Measurements from ENCODE around the gene RPRD1B. TPM values are rescaled to one million over a fixed set of nuclear protein-coding genes. Genes with fewer than 3 reads are reported as not detected.

RPRD1B gene
- polyA plus RNA-seq, 1 of the 3 experiments (the other 2 are of a cell fraction), result 11.8 TPM

GRCh38 chr20:38060536-38060935 lies 27.0 kb downstream of the RPRD1B start:
- WGBS (ENCODE audit: low lambda C conversion rate), result 87% methylated on average over 5 of the region's 5 CpGs
- no peak for TF ChIP-seq SIN3A (IDR thresholded peaks at IDR 0.05; ENCODE audit: borderline replicate concordance, low read depth, low read length)
- no peak for TF ChIP-seq RFX5 (IDR thresholded peaks at IDR 0.05; ENCODE audit: low read length)
- TF ChIP-seq GATA2 (CRISPR knock-in tag; IDR thresholded peaks at IDR 0.05), result no peak
- no peak for TF ChIP-seq REST (IDR thresholded peaks at IDR 0.05; ENCODE audit: low read depth, low read length)
- no peak for TF ChIP-seq MAX (IDR thresholded peaks at IDR 0.05; ENCODE audit: low read depth)
- no peak for TF ChIP-seq FOXJ3 (CRISPR knock-in tag; IDR thresholded peaks at IDR 0.05)
- TF ChIP-seq POLR2AphosphoS5 (IDR thresholded peaks at IDR 0.05; ENCODE audit: low read depth, low read length), result no peak
- TF ChIP-seq MXI1 (IDR thresholded peaks at IDR 0.05; ENCODE audit: low read depth, low read length), result no peak
- no peak for TF ChIP-seq NRF1 (IDR thresholded peaks at IDR 0.05; ENCODE audit: low read depth, low read length)
- TF ChIP-seq PBX3 (IDR thresholded peaks at IDR 0.05), result no peak
- no peaks in the 10 kb centered on the region for H3K9me2 ChIP-seq
- peaks cover 23% of the 10 kb centered on the region for H3K79me2 ChIP-seq (ENCODE audit: insufficient read depth)
- H3K4me1 ChIP-seq (ENCODE audit: control insufficient read depth in 1 of 2, insufficient read depth in 2 of 2, low read depth in 1 of 2, low read length in 1 of 2), result no peaks in the 10 kb centered on the region; a peak in 2 of 4 replicates
- no peak overlapping the region for H2AFZ ChIP-seq (ENCODE audit: low read depth)
- DNase-seq, result no peak
- no peak overlapping the region for H3K4me2 ChIP-seq
- no peaks in the 10 kb centered on the region for H3K27me3 ChIP-seq (ENCODE audit: insufficient read depth)
- peaks cover 5% of the 10 kb centered on the region; the same call in 1 of the 2 replicates for H4K20me1 ChIP-seq (ENCODE audit: insufficient read depth)
- H3K4me3 ChIP-seq (ENCODE audit: low read depth in 2 of 2, low read length in 1 of 2), result no peak overlapping the region
- ChIA-PET POLR2A (no interaction called here), CTCF (interaction anchor here (0.8 to 32.1 kb wide), 6 partner anchors 11 to 163 kb away, joined by 3 to 725 read pairs (median 5); no protein-coding TSS in a partner anchor)
- H3F3A ChIP-seq (replicated peaks; ENCODE audit: insufficient read depth), result peaks cover 14% of the 10 kb centered on the region
- peaks cover 72 to 85% of the 10 kb centered on the region in 2 experiments for H3K36me3 ChIP-seq (replicated peaks in 1 of 2; ENCODE audit: control insufficient read depth in 1 of 2, insufficient read depth in 2 of 2, low read length in 1 of 2)
- no peaks in the 10 kb centered on the region for H3K9me3 ChIP-seq
- no peak overlapping the region for H3K9ac ChIP-seq
- H3K27ac ChIP-seq (ENCODE audit: low read depth in 2 of 2, low read length in 1 of 2), result no peak overlapping the region

GRCh38 chr20:38061109-38061508 lies 27.6 kb downstream of the RPRD1B start:
- Histone ChIP-seq H3K79me2 (ENCODE audit: insufficient read depth) (peaks cover 18% of the 10 kb centered on the region), H2AFZ (ENCODE audit: low read depth) (no peak overlapping the region), H3K9me2 (no peaks in the 10 kb centered on the region), H3K9me3 (no peaks in the 10 kb centered on the region), H4K20me1 (ENCODE audit: insufficient read depth) (no peaks in the 10 kb centered on the region), H3K9ac (no peak overlapping the region), H3K4me3 (ENCODE audit: low read depth in 2 of 2, low read length in 1 of 2) (no peak overlapping the region), H3K4me2 (no peak overlapping the region), H3K27me3 (ENCODE audit: insufficient read depth) (no peaks in the 10 kb centered on the region), H3F3A (replicated peaks; ENCODE audit: insufficient read depth) (peaks cover 14% of the 10 kb centered on the region), H3K4me1 (ENCODE audit: control insufficient read depth in 1 of 2, insufficient read depth in 2 of 2, low read depth in 1 of 2, low read length in 1 of 2) (peaks cover 0 to 2% of the 10 kb centered on the region in 2 experiments; a peak in 2 of 4 replicates), H3K36me3 (replicated peaks in 1 of 2; ENCODE audit: control insufficient read depth in 1 of 2, insufficient read depth in 2 of 2, low read length in 1 of 2) (peaks cover 74 to 87% of the 10 kb centered on the region in 2 experiments), H3K27ac (ENCODE audit: low read depth in 2 of 2, low read length in 1 of 2) (no peak overlapping the region)
- no peak for DNase-seq
- ChIA-PET CTCF (interaction anchor here (0.8 to 32.1 kb wide), 6 partner anchors 12 to 162 kb away, joined by 3 to 725 read pairs (median 5); no protein-coding TSS in a partner anchor), POLR2A (no interaction called here)
- WGBS (ENCODE audit: low lambda C conversion rate), result 92% methylated on average over 4 of the region's 4 CpGs
- TF ChIP-seq FOSL2 (IDR thresholded peaks at IDR 0.05; ENCODE audit: borderline replicate concordance, low read depth) (no peak), RFX5 (IDR thresholded peaks at IDR 0.05; ENCODE audit: low read length) (no peak), TEAD4 (IDR thresholded peaks at IDR 0.05; ENCODE audit: borderline replicate concordance, insufficient read depth) (no peak), TCF12 (IDR thresholded peaks at IDR 0.05) (no peak), EZH2phosphoT487 (IDR thresholded peaks at IDR 0.05; ENCODE audit: borderline replicate concordance, low read depth) (no peak), RAD21 (IDR thresholded peaks at IDR 0.05; ENCODE audit: low read length) (no peak), YY1 (IDR thresholded peaks at IDR 0.05; ENCODE audit: low read depth) (no peak), FOXM1 (IDR thresholded peaks at IDR 0.05; ENCODE audit: low read depth) (no peak), RXRA (IDR thresholded peaks at IDR 0.05; ENCODE audit: borderline replicate concordance, low read depth) (no peak), CTCF (IDR thresholded peaks at IDR 0.05) (no peak), ZBTB33 (IDR thresholded peaks at IDR 0.05; ENCODE audit: borderline replicate concordance, low read depth) (no peak)
